ENCODE measurements around the gene CRMP1.

GRCh38 chr4:5810151-5810550, 82.7 kb downstream of the CRMP1 start:
- TF ChIP-seq POLR2A (IDR thresholded peaks at IDR 0.05) (no peak), CTCF (IDR thresholded peaks at IDR 0.05) (no peak)
